Astrocyte of the spinal cord (primary cell): ENCODE measurements around the gene ZBTB33.
A peak's percentile ranks its signal among the peaks of the same experiment; 100 is the strongest.

Source experiments
- DNase-seq: peaks from one replicate; pipeline ENCODE4 v3.0.0; 2011; ENCODE audit warnings: low read depth, low spot score
- H3K4me3 ChIP-seq: 2 replicates; pipeline ENCODE4 v1.5.1; 2011; ENCODE audit warnings: low read depth, mild to moderate bottlenecking, low read length, moderate library complexity
- CTCF ChIP-seq: IDR thresholded peaks from 2 replicates; pipeline ENCODE4 v1.5.1; 2012; ENCODE audit warnings: low read depth, mild to moderate bottlenecking, low read length, inconsistent platforms
- in situ Hi-C: cut with HindIII; loops from 2 replicates; pipeline ENCODE4 v1.10.0; 2017; ENCODE audit warnings: low sequenced_read_pairs

The ZBTB33 gene

GRCh38 chrX:120302434-120302833 lies 51.8 kb downstream of the ZBTB33 start:
- no peak for DNase-seq
- no peak overlapping the region for H3K4me3 ChIP-seq
- TF ChIP-seq CTCF, result no peak
- in situ Hi-C loops, result no loop called here

- H3K4me3 ChIP-seq, result no peak overlapping the region
- in situ Hi-C loops, result no loop called here
These were observed 53.6 kb downstream of the ZBTB33 start for GRCh38 chrX:120304256-120304655.

GRCh38 chrX:120305531-120306141 lies 55.0 kb downstream of the ZBTB33 start:
- TF ChIP-seq CTCF, result no peak
- peak; percentile 4 for DNase-seq
- no peak overlapping the region for H3K4me3 ChIP-seq
- in situ Hi-C loops, result no loop called here

More at GRCh38 chrX:120304256-120304655, 53.6 kb downstream of the ZBTB33 start:
- TF ChIP-seq CTCF, result no peak
- no peak for DNase-seq

GRCh38 chrX:120306630-120307029 lies 56.0 kb downstream of the ZBTB33 start:
- in situ Hi-C loops, result no loop called here
- no peak for TF ChIP-seq CTCF
- no peak overlapping the region for H3K4me3 ChIP-seq
- DNase-seq, result no peak
